Ectodermal cell (in vitro differentiated cells): Measurements from ENCODE around the gene CERS6.

Experiments used
- H3K27ac ChIP-seq: 2 replicates; pipeline ENCODE4 v1.7.0; 2013; ENCODE audit warnings: mild to moderate bottlenecking, low read depth, low read length; ENCODE audit not compliant: insufficient read depth, poor library complexity, severe bottlenecking
- H3K27me3 ChIP-seq: 2 replicates; pipeline ENCODE4 v1.7.0; 2013; ENCODE audit warnings: mild to moderate bottlenecking, low read length; ENCODE audit not compliant: insufficient read depth, control insufficient read depth, poor library complexity, severe bottlenecking
- H3K36me3 ChIP-seq: one replicate; pipeline ENCODE4 v1.7.0; 2013; ENCODE audit warnings: low read length; ENCODE audit not compliant: control insufficient read depth, insufficient read depth
- H3K4me1 ChIP-seq: one replicate; pipeline ENCODE4 v1.7.0; 2013; ENCODE audit warnings: low read length; ENCODE audit not compliant: control insufficient read depth, insufficient read depth
- H3K4me3 ChIP-seq: 2 replicates; pipeline ENCODE4 v1.7.0; 2013; ENCODE audit warnings: low read depth, low read length, control low read depth; ENCODE audit not compliant: insufficient read depth
- H3K9me3 ChIP-seq: 2 replicates; pipeline ENCODE4 v1.7.0; 2013; ENCODE audit warnings: mild to moderate bottlenecking, low read length, moderate library complexity; ENCODE audit not compliant: control insufficient read depth
- whole genome bisulfite sequencing, 2 experiments: methylation state at CpG; one replicate each; pipeline ENCODE4 v1.1.7; 2013; ENCODE audit warnings: missing lambda C conversion rate in 2 of 2; 5-methylcytosine and 5-hydroxymethylcytosine counted together

Gene CERS6

DNA sequence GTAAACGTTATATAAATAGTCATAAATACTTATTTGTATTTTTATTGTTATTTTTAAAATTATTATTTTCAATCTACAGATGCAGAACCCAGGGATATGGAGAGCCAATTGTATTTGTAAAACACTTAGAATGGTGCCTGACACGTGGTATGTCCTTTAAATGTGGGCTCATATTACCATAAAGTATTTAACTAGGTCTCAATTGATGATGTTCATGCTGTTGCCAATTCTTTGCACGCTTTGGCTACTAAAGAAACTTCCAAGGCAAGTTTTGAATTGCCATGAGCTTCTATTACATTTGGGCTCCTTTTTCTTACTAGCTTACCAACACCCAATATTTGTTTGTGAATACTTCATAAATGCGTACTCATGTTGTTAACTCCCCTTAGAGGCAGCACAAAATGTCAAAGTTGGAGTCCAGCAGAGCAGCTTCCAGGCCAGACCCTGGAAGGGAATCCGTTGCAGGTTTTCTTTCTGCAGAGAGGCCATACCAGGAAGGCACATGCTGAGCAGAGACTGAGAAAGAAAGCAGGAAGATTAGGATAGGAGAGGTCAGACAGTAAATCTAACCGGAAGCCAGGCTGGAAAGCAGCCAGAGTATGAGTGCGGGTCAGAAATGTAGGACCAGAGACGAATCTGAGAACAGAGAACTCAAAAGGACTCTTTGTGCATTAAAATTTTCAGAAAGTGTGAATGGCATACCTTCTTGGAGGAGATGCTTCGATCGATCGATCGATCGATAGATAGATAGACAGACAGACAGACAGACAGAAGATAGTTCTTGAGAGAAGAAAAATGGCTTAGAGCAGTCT is 342.2 kb downstream of the CERS6 start:
- Histone ChIP-seq H3K36me3 (no peaks in the 10 kb centered on the region), H3K27ac (no peak overlapping the region), H3K4me3 (no peak overlapping the region), H3K9me3 (no peaks in the 10 kb centered on the region), H3K4me1 (peaks cover 9% of the 10 kb centered on the region), H3K27me3 (no peaks in the 10 kb centered on the region)
- 63 to 65% methylated on average over 12 of the region's 13 CpGs for WGBS, 2 experiments

DNA sequence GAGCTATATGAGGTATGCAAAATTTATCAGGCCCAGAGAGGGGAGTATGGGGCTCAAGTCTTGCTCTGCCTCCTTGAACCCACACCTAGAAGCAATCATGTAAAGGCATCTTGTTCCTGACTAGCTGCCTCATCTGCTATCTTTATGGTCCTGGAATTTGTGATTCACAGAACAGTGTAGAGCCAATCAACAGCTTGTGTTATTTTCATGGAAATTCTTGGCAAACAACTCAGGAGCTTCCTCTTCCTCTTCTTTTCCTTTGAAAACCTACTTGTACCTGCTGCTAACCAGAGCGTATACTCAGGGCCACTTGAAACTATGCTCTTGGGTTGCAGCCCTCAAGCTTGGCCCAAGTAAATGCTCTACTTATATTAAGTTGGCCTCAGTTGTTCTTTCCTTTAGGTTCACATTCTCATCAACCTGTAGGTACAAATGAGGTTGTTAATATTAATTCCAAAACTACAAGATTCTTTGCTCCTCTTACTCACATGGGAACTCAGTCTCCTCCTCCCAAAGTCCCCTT is 342.9 kb downstream of the CERS6 start:
- Histone ChIP-seq H3K36me3 (no peaks in the 10 kb centered on the region), H3K4me3 (no peak overlapping the region), H3K27me3 (no peaks in the 10 kb centered on the region), H3K9me3 (no peaks in the 10 kb centered on the region), H3K27ac (no peak overlapping the region), H3K4me1 (peaks cover 9% of the 10 kb centered on the region)
- WGBS, 2 experiments, result 88 to 91% methylated on average over 1 of the region's 1 CpG

DNA sequence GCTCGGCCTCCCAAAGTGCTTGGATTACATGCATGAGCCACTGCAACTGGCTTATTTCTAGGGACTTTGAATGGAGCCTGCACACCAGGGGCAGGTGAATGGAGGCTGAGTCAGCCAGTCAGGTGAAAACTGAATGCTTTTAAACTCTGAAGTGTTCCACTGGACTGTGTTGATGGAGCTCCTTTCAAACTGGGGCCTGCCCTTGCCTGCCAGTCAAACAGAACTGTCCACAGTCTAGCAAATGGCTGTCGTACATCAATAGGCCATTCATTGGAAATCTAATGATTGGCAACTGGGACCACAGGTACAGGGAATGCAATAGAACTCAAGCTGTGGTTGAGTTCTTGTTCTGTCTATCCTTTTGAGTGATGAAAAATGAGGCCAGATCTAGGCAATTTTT is 345.4 kb downstream of the CERS6 start:
- Histone ChIP-seq H3K27me3 (no peaks in the 10 kb centered on the region), H3K4me1 (peaks cover 9% of the 10 kb centered on the region), H3K9me3 (no peaks in the 10 kb centered on the region), H3K27ac (no peak overlapping the region), H3K36me3 (no peaks in the 10 kb centered on the region), H3K4me3 (no peak overlapping the region)
- WGBS, 2 experiments, result 47% methylated on average over 2 of the region's 2 CpGs

DNA sequence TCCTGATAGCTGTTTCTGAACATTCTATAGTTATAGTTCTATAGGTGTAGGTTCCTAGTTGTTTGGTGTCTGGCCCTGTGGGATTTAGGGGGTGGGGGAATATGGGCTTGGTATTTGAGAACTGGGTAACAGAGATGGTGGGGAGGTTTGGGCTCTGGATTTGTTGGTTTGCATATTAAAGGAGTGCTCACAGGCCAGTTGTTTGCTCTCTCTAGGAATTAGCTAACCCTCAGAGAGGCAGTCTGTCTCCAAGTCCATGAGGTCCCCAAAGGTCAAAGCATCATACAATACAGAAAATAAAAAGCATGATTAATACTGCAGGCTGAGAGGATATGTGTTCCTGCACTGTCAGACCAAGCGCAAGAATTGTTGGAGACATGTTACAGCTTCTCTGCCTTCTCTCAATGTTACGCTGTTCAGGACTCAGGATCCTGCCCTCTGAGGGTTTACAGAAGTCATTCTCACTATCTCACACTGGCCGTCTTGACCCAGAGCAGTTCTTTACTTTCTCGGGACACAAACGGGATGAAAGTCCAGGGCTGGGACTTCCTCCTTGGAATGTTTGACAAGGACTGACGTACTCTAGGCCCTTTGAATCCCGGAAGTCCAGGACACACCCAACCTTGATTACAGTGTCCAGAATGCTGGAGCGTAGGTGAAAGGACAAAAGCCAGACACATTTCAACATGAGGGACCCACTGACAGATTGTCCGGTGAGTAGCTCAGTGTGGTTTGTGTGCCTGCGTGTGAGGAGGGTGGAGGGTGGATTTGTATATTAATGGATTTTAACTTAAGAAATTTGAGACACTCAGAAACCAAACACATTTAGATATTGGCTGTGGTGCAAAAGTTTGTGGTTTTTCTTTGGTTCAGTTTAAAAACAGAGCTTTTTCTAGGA is 346.1 kb downstream of the CERS6 start, which contains the start of gene NOSTRIN:
Gene NOSTRIN, plus strand, starts transcription at position 677 of the 898 bp plus-strand sequence. Its CDS starts 10 bp downstream, at position 687.
- Histone ChIP-seq H3K27ac (no peak within 1 kb of the TSS), H3K9me3 (no peaks in the 10 kb centered on the region), H3K27me3 (no peaks in the 10 kb centered on the region), H3K36me3 (no peaks in the 10 kb centered on the region), H3K4me3 (no peak within 1 kb of the TSS), H3K4me1 (peaks cover 9% of the 10 kb centered on the region)
- WGBS, 2 experiments, result 81 to 85% methylated on average over 10 of the region's 10 CpGs

GRCh38 chr2:168802859-168803725 is 347.0 kb downstream of the CERS6 start:
- peaks cover 9% of the 10 kb centered on the region for H3K4me1 ChIP-seq
- WGBS, 2 experiments, result 94 to 96% methylated on average over 5 of the region's 5 CpGs
- no peaks in the 10 kb centered on the region for H3K27me3 ChIP-seq
- no peaks in the 10 kb centered on the region for H3K36me3 ChIP-seq
- H3K4me3 ChIP-seq, result no peak overlapping the region
- H3K27ac ChIP-seq, result no peak overlapping the region
- no peaks in the 10 kb centered on the region for H3K9me3 ChIP-seq

GRCh38 chr2:168804214-168804613 is 348.1 kb downstream of the CERS6 start:
- Histone ChIP-seq H3K27ac (no peak overlapping the region), H3K27me3 (no peaks in the 10 kb centered on the region), H3K9me3 (no peaks in the 10 kb centered on the region), H3K4me1 (no peaks in the 10 kb centered on the region), H3K36me3 (no peaks in the 10 kb centered on the region), H3K4me3 (no peak overlapping the region)
- 95 to 97% methylated on average over 3 of the region's 3 CpGs for WGBS, 2 experiments

DNA sequence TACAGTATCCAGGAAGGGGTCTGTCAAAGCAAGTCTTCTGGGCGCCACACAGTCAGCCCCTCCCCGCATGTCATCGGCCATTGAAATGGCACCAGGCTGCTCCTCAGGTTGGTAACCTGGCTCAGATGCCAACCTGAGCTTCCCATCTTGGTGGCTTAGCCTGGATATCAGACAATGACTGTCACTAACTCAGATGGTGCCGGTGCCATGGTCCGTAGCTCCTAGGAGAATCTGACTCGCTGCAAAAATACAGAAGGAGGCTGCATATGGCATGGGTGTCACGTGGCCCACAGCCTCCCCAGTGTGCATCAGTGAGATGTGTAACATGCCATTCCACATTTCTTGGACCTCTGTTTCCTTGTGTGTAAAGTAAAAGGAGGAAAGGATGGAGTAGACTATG is 349.5 kb downstream of the CERS6 start:
- Histone ChIP-seq H3K27me3 (no peaks in the 10 kb centered on the region), H3K9me3 (no peaks in the 10 kb centered on the region), H3K4me3 (no peak overlapping the region), H3K4me1 (peaks cover 7% of the 10 kb centered on the region), H3K36me3 (no peaks in the 10 kb centered on the region), H3K27ac (no peak overlapping the region)
- 93 to 95% methylated on average over 7 of the region's 7 CpGs for WGBS, 2 experiments

GRCh38 chr2:168809537-168809936 is 353.5 kb downstream of the CERS6 start:
- H3K9me3 ChIP-seq, result no peaks in the 10 kb centered on the region
- H3K27ac ChIP-seq, result no peak overlapping the region
- peaks cover 9% of the 10 kb centered on the region for H3K4me1 ChIP-seq
- no peaks in the 10 kb centered on the region for H3K36me3 ChIP-seq
- no peak overlapping the region for H3K4me3 ChIP-seq
- no peaks in the 10 kb centered on the region for H3K27me3 ChIP-seq

DNA sequence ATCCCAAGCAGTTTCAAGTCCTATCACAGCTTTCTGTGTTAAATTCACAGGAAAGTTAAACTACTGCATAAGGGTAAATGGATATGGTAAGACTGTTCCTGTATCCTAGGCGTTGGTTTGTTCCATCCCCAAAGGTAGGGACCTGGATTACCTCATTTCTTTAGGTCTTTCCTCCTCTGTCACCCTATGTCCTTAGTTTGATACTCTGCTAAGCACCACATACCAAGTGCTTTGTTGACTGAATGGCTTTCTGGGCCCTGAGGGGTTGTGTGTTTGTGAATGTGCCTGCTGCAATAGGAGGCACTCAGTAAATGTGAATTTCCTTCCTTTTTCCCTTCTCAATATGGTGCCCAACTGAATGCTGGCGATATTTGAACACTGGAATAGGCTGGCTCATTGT is 354.2 kb downstream of the CERS6 start:
- WGBS, 2 experiments, result 91 to 94% methylated on average over 2 of the region's 2 CpGs
- Histone ChIP-seq H3K27ac (no peak overlapping the region), H3K27me3 (no peaks in the 10 kb centered on the region), H3K36me3 (no peaks in the 10 kb centered on the region), H3K9me3 (no peaks in the 10 kb centered on the region), H3K4me1 (peaks cover 13% of the 10 kb centered on the region), H3K4me3 (no peak overlapping the region)
